Measurements from ENCODE around the gene RIBC2. TPM values are rescaled to one million over a fixed set of nuclear protein-coding genes. Genes with fewer than 3 reads are reported as not detected.
A peak's percentile ranks its signal among the peaks of the same experiment; 100 is the strongest.

The RIBC2 gene
- total and polyA plus RNA-seq, 11 donors, result 0.07 to 1.0 TPM; not detected in 9

DNA sequence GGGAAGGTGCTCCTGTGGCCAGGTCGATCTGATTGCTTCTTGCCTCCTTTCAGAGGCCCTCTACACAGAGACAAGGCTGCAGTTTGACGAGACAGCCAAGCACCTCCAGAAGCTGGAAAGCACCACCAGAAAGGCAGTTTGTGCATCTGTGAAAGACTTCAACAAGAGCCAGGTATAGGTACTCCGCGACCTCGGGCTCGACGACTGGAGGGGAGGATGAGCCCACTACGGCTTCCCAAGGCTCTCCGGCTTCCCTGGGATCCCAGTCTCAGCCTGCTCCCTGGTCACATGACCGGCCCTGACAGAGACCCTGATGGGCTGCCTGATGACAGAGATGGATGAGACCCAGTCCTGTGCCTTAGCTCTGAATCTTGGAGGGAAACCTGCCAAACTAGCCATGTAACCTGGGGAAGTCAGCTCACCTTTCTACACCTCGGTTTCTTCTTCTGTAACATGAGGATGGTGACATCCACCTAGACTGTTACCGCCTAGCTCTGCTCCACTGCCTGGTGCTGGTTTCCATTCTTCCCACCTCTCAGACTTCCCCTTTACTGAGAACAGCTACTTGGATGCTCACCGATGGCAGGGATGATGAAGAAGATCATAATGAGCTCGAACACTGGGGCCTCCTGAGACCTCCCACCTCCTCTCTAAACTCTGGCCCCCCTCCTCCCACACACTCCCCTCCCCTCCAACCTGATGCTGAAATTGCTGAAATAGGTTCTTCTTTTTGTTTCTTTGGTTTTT, 8.9 kb downstream of the RIBC2 start:
- TF ChIP-seq, protein P1, sequence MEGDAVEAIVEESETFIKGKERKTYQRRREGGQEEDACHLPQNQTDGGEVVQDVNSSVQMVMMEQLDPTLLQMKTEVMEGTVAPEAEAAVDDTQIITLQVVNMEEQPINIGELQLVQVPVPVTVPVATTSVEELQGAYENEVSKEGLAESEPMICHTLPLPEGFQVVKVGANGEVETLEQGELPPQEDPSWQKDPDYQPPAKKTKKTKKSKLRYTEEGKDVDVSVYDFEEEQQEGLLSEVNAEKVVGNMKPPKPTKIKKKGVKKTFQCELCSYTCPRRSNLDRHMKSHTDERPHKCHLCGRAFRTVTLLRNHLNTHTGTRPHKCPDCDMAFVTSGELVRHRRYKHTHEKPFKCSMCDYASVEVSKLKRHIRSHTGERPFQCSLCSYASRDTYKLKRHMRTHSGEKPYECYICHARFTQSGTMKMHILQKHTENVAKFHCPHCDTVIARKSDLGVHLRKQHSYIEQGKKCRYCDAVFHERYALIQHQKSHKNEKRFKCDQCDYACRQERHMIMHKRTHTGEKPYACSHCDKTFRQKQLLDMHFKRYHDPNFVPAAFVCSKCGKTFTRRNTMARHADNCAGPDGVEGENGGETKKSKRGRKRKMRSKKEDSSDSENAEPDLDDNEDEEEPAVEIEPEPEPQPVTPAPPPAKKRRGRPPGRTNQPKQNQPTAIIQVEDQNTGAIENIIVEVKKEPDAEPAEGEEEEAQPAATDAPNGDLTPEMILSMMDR (IDR thresholded peaks at IDR 0.05), result no peak
- TF ChIP-seq POLR2A (IDR thresholded peaks at IDR 0.05), result no peak
- 91 to 94% (median 92%) methylated on average over 14 of the region's 14 CpGs for WGBS, 4 donors
- intact Hi-C loops (cut with DNase I), result loop anchor here in 1 of 10 donors (5.0 kb wide), 1 partner anchor 75 kb away; no protein-coding TSS in a partner anchor
- H3K27ac ChIP-seq, result no peak overlapping the region
- DNase-seq, result no peak
- H3K27me3 ChIP-seq, result no peaks in the 10 kb centered on the region
- no peak for ATAC-seq
- no peaks in the 10 kb centered on the region for H3K36me3 ChIP-seq
- H3K9me3 ChIP-seq, result peaks cover 0 to 5% (median 0%) of the 10 kb centered on the region in 12 donors
- H3K4me3 ChIP-seq, result no peak overlapping the region
- H3K4me1 ChIP-seq, result peaks cover 0 to 14% (median 0%) of the 10 kb centered on the region in 12 donors

DNA sequence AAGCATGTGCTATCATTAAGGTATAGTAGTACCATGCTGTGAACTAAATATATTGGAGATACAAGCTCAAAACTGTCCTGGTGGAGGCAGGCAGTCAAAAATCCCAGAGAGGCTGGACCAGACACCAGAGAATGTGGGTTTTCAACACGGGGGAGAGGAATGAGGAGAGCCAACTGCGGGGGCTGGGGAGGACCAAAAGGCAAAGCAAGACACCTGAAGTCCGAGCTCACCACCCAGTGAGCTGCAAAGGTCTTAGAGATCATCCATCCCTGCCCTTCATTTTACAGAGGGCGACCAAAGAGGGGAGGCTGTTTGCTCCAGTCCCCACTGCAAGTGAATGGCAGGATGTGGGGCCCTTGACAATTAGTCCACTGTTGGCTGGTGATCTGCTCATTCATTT, 10.0 kb downstream of the RIBC2 start:
- DNase-seq (no peak), ATAC-seq (no peak)
- no peak overlapping the region for H3K27ac ChIP-seq
- no peaks in the 10 kb centered on the region for H3K36me3 ChIP-seq
- H3K27me3 ChIP-seq, result peaks cover 0 to 4% (median 0%) of the 10 kb centered on the region in 9 donors
- 71 to 86% (median 85%) methylated on average over 4 of the region's 4 CpGs for WGBS, 4 donors
- H3K4me1 ChIP-seq, result peaks cover 0 to 14% (median 0%) of the 10 kb centered on the region in 12 donors
- intact Hi-C loops (cut with DNase I), result loop anchor here in 1 of 10 donors (5.0 kb wide), 1 partner anchor 76 kb away; no protein-coding TSS in a partner anchor
- peaks cover 0 to 5% (median 0%) of the 10 kb centered on the region in 12 donors for H3K9me3 ChIP-seq
- H3K4me3 ChIP-seq, result no peak overlapping the region
- TF ChIP-seq POLR2A (IDR thresholded peaks at IDR 0.05), result no peak

DNA sequence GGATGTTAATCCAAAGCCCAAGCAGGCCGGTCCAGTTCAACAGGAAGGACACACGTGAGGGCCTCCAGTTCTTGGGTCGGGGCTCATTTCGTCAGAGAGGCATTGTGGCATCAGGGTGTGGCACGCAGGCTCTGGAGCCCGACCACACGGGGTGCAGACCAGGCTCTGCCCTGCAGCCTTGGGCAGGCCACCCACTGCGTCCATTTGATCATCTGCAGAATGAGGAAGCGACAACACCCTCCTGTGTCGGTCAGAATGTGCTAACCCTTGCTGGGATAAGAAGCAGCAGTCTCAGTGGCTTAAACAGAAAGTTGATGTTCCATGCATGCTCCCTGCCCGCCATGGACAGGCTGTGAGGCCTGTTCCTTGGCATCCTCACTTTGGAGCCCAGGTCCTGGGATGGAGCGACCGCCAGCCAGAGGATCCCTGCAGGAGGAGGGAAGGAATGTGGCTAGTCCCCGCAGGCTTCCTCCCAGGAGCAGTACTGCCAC, 10.8 kb downstream of the RIBC2 start:
- TF ChIP-seq, protein P1 (IDR thresholded peaks at IDR 0.05), result no peak
- no peak for TF ChIP-seq POLR2A (IDR thresholded peaks at IDR 0.05)
- H3K9me3 ChIP-seq, result peaks cover 0 to 5% (median 0%) of the 10 kb centered on the region in 12 donors
- peak in 1 of 5 donors; percentile 51 for DNase-seq
- peak overlapping the region in 1 of 12 donors; percentile 46 for H3K27ac ChIP-seq
- WGBS, 4 donors, result 86 to 92% (median 90%) methylated on average over 14 of the region's 14 CpGs
- H3K27me3 ChIP-seq, result peaks cover 0 to 4% (median 0%) of the 10 kb centered on the region in 9 donors
- no peaks in the 10 kb centered on the region for H3K36me3 ChIP-seq
- peaks cover 0 to 14% (median 0%) of the 10 kb centered on the region in 12 donors for H3K4me1 ChIP-seq
- intact Hi-C loops (cut with DNase I), result loop anchor here in 1 of 10 donors (5.0 kb wide), 1 partner anchor 77 kb away; no protein-coding TSS in a partner anchor
- ATAC-seq, result peak in 3 of 4 donors; percentile 49 to 72 (median 51)
- H3K4me3 ChIP-seq, result no peak overlapping the region

DNA sequence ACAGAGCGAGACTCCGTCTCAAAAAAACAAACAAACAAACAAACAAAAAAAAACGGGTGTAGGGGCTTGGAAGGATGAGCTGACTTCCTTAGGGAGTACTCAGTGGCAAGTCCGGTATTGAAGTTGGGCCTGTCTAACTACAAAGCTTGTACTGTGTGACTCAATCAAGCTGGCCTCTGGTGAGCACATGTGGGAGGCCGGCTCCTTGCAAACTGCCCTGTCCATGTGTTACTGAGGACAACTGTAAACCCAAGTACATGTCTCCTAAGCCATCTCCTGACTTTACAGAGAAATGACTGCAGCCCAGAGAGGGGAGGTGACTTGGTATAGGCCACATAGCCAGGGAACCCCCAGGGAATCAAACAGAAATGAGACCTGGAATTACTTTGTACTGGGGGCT, 11.6 kb downstream of the RIBC2 start:
- TF ChIP-seq, protein P1 (IDR thresholded peaks at IDR 0.05), result no peak
- TF ChIP-seq POLR2A (IDR thresholded peaks at IDR 0.05), result no peak
- ATAC-seq (no peak), DNase-seq (no peak)
- peak overlapping the region in 1 of 12 donors; percentile 46 for H3K27ac ChIP-seq
- H3K4me3 ChIP-seq, result no peak overlapping the region
- H3K4me1 ChIP-seq, result peaks cover 0 to 14% (median 0%) of the 10 kb centered on the region in 12 donors
- intact Hi-C loops (cut with DNase I), result no loop called here
- peaks cover 0 to 4% (median 0%) of the 10 kb centered on the region in 9 donors for H3K27me3 ChIP-seq
- peaks cover 0 to 5% (median 0%) of the 10 kb centered on the region in 12 donors for H3K9me3 ChIP-seq
- H3K36me3 ChIP-seq, result no peaks in the 10 kb centered on the region
- 74 to 83% (median 80%) methylated on average over 5 of the region's 5 CpGs for WGBS, 4 donors
